ENCODE results near the gene MACF1.

- TF ChIP-seq CTCF (IDR thresholded peaks at IDR 0.05 in 4 of 5, conservative IDR thresholded peaks at IDR 0.05 in 1 of 5): no peak
- TF ChIP-seq POLR2A (IDR thresholded peaks at IDR 0.05): no peak
These were observed 194.0 kb downstream of the MACF1 start for GRCh38 chr1:39398278-39399021.

Measured in gastrocnemius medialis (tissue), 4 donors.